GM21515 (cell line): Measurements from ENCODE around the gene HMCN2.

Experiments
- ATAC-seq: cut with Tn5 transposase; IDR thresholded peaks from one replicate; pipeline ENCODE4 v1.9.1; 2021; ENCODE audit not compliant: unreplicated experiment

The HMCN2 gene

GRCh38 chr9:130465383-130466096 lies 200.0 kb downstream of the HMCN2 start:
- ATAC-seq: no peak

- ATAC-seq: no peak
Observed at GRCh38 chr9:130466537-130467217, 201.1 kb downstream of the HMCN2 start.

- no peak for ATAC-seq
Observed at GRCh38 chr9:130467316-130467715, 201.8 kb downstream of the HMCN2 start.

- ATAC-seq: no peak
Observed at GRCh38 chr9:130468566-130468965, 203.0 kb downstream of the HMCN2 start.

- no peak for ATAC-seq
Observed at GRCh38 chr9:130470269-130470668, 204.7 kb downstream of the HMCN2 start.

- ATAC-seq: no peak
Observed at GRCh38 chr9:130470950-130471349, 205.4 kb downstream of the HMCN2 start.

- ATAC-seq: no peak
Observed at GRCh38 chr9:130471411-130472183, 206.0 kb downstream of the HMCN2 start.

- no peak for ATAC-seq
Observed at GRCh38 chr9:130472184-130472705, 206.7 kb downstream of the HMCN2 start.

GRCh38 chr9:130473009-130473408 lies 207.4 kb downstream of the HMCN2 start:
- no peak for ATAC-seq

GRCh38 chr9:130473566-130473965 lies 208.0 kb downstream of the HMCN2 start:
- no peak for ATAC-seq

- no peak for ATAC-seq
Observed at GRCh38 chr9:130474106-130474505, 208.5 kb downstream of the HMCN2 start.

- ATAC-seq: no peak
Observed at GRCh38 chr9:130476151-130476730, 210.7 kb downstream of the HMCN2 start.

GRCh38 chr9:130477564-130477963 lies 212.0 kb downstream of the HMCN2 start:
- ATAC-seq: no peak

- no peak for ATAC-seq
Observed at GRCh38 chr9:130478152-130478551, 212.6 kb downstream of the HMCN2 start.

- no peak for ATAC-seq
Observed at GRCh38 chr9:130478736-130479575, 213.4 kb downstream of the HMCN2 start.

GRCh38 chr9:130479587-130479986 lies 214.0 kb downstream of the HMCN2 start:
- no peak for ATAC-seq

- ATAC-seq: no peak
Observed at GRCh38 chr9:130480673-130481072, 215.1 kb downstream of the HMCN2 start.

- no peak for ATAC-seq
Observed at GRCh38 chr9:130482463-130482862, 216.9 kb downstream of the HMCN2 start.

GRCh38 chr9:130483371-130483971 lies 217.9 kb downstream of the HMCN2 start:
- no peak for ATAC-seq
